GM10266 (cell line): ENCODE measurements around the gene TSSK2.

Source experiments
- DNase-seq: peaks from one replicate; pipeline ENCODE4 v3.0.0; 2012; ENCODE audit errors: extremely low spot score
- CTCF ChIP-seq: IDR thresholded peaks from 2 replicates; pipeline ENCODE4 v1.5.1; 2012; ENCODE audit warnings: mild to moderate bottlenecking, low read depth; ENCODE audit not compliant: control insufficient read depth, insufficient read depth; ENCODE audit errors: missing control alignments

Gene TSSK2

GRCh38 chr22:19107730-19108074 is 23.4 kb upstream of the TSSK2 start:
- TF ChIP-seq CTCF, result no peak
- DNase-seq, result no peak

GRCh38 chr22:19108807-19109197 is 22.3 kb upstream of the TSSK2 start:
- DNase-seq, result no peak
- no peak for TF ChIP-seq CTCF

- TF ChIP-seq CTCF, result no peak
- DNase-seq, result no peak
These were observed 21.7 kb upstream of the TSSK2 start for GRCh38 chr22:19109198-19110063.

- DNase-seq, result no peak
- no peak for TF ChIP-seq CTCF
These were observed 21.0 kb upstream of the TSSK2 start for GRCh38 chr22:19110064-19110458.

- DNase-seq, result no peak
- no peak for TF ChIP-seq CTCF
These were observed 20.5 kb upstream of the TSSK2 start for GRCh38 chr22:19110646-19111045.

GRCh38 chr22:19111140-19111539 is 20.0 kb upstream of the TSSK2 start:
- DNase-seq, result no peak
- TF ChIP-seq CTCF, result peak; percentile 2

- TF ChIP-seq CTCF, result no peak
- DNase-seq, result no peak
These were observed 19.5 kb upstream of the TSSK2 start for GRCh38 chr22:19111584-19111983.
